ENCODE results near the gene IL4R.

- no peak for TF ChIP-seq CTCF (IDR thresholded peaks at IDR 0.05)
- TF ChIP-seq POLR2A (IDR thresholded peaks at IDR 0.05), result no peak
Measured at GRCh38 chr16:27273330-27273669, 40.5 kb upstream of the IL4R start.

Measured in testis (tissue), 2 donors.